ENCODE data around the gene DDA1. TPM values are rescaled to one million over a fixed set of nuclear protein-coding genes. Genes with fewer than 3 reads are reported as not detected.
A peak's percentile ranks its signal among the peaks of the same experiment; 100 is the strongest.

Gene DDA1
- polyA plus RNA-seq, 1 experiment, result 38.7 TPM

DNA sequence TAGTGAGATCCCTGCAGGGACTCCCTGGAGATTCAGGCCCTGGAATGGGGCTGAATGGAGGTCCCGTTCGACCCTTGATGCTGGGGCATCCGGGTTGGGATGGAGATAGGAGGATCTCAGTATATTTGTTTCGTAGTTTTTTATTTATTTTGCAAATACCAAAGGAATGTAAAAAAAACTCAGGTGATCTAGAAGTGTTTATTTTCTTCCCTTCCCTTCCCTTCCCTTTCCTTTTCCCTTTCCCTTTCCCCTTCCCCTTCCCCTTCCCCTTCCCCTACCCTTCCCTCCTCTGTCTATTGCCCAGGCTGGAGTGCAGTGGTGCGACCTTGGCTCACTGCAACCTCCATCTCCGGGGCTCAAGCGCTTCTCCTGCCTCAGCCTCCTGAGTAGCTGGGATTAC lies 32.5 kb downstream of the DDA1 start:
- Histone ChIP-seq H3K27me3 (ENCODE audit: control insufficient read depth, insufficient read depth, low read length) (no peaks in the 10 kb centered on the region), H3K9me3 (ENCODE audit: control insufficient read depth, insufficient read depth, low read length) (no peaks in the 10 kb centered on the region), H3K27ac (ENCODE audit: low read depth, low read length) (no peak overlapping the region), H3K4me3 (ENCODE audit: low read depth, low read length) (no peak overlapping the region)
- no peak for DNase-seq (ENCODE audit: low read depth, low spot score)
- POLR2A ChIA-PET, result no interaction called here
- TF ChIP-seq, protein P1, sequence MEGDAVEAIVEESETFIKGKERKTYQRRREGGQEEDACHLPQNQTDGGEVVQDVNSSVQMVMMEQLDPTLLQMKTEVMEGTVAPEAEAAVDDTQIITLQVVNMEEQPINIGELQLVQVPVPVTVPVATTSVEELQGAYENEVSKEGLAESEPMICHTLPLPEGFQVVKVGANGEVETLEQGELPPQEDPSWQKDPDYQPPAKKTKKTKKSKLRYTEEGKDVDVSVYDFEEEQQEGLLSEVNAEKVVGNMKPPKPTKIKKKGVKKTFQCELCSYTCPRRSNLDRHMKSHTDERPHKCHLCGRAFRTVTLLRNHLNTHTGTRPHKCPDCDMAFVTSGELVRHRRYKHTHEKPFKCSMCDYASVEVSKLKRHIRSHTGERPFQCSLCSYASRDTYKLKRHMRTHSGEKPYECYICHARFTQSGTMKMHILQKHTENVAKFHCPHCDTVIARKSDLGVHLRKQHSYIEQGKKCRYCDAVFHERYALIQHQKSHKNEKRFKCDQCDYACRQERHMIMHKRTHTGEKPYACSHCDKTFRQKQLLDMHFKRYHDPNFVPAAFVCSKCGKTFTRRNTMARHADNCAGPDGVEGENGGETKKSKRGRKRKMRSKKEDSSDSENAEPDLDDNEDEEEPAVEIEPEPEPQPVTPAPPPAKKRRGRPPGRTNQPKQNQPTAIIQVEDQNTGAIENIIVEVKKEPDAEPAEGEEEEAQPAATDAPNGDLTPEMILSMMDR (IDR thresholded peaks at IDR 0.05; ENCODE audit: low read depth, low read length), result no peak
- CTCF ChIA-PET, result no interaction called here

DNA sequence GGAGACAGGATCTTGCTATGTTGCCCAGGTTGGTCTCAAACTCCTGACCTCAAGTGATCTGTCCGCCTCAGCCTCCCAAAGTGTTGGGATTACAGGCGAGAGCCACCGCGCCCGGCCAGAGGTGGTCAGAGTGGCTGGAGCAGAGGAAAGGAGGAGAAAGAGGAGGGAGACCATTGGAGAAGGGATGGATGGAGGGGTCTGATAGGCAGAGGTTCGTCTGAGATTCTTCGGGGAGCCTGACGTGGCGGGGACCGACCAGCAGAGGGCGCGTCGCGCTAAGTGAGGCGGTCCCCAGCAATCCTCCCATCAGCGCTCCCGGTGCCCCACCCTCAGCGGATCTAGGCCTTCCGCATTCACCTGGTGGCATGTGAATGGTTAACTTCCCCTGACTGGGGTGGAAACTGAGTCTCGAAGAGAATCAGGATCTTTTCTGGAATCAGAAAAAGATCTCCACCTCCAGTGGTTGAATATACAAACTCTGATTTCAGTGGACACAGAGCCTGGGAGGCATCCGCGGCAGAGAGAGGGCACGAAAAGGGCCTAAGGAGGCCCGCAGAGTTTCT lies 36.8 kb downstream of the DDA1 start:
- ChIA-PET CTCF (interaction anchor here (0.7 to 5.6 kb wide), 8 partner anchors 11 to 513 kb away, joined by 3 to 87 read pairs (median 4); partner anchors contain the start of genes DDA1 and RPL18A), POLR2A (no interaction called here)
- Histone ChIP-seq H3K9me3 (ENCODE audit: control insufficient read depth, insufficient read depth, low read length) (no peaks in the 10 kb centered on the region), H3K27ac (ENCODE audit: low read depth, low read length) (no peak overlapping the region), H3K4me3 (ENCODE audit: low read depth, low read length) (no peak overlapping the region), H3K27me3 (ENCODE audit: control insufficient read depth, insufficient read depth, low read length) (peaks cover 3% of the 10 kb centered on the region)
- no peak for DNase-seq (ENCODE audit: low read depth, low spot score)
- TF ChIP-seq, protein P1 (IDR thresholded peaks at IDR 0.05; ENCODE audit: low read depth, low read length), result peak; percentile 89

DNA sequence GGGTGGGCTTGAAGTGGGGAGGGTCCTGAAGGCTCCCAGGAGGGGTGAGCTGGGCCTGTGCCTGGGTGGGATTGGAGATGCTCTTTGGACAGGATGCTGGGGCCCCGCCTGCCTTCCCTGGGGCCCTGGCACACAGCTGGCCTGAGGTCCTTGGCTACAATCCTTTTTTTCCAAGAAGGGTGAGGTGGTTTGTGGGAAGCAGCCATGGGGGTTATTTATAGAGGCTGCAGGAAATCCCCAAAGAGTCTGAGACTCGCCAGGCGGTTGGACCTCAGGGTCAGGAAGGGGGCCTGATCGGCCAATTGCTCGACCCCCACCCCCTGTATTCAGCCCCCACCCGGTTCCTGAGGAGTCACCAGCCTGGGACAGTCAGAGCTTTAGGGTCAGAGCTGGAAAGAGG lies 38.0 kb downstream of the DDA1 start:
- DNase-seq (ENCODE audit: low read depth, low spot score), result no peak
- ChIA-PET POLR2A (no interaction called here), CTCF (interaction anchor here (1.0 to 5.6 kb wide), 5 partner anchors 12 to 119 kb away, joined by 3 to 87 read pairs (median 3); partner anchors contain the start of gene MVB12A)
- Histone ChIP-seq H3K9me3 (ENCODE audit: control insufficient read depth, insufficient read depth, low read length) (no peaks in the 10 kb centered on the region; the same call in 1 of the 2 replicates), H3K27me3 (ENCODE audit: control insufficient read depth, insufficient read depth, low read length) (peaks cover 8% of the 10 kb centered on the region), H3K27ac (ENCODE audit: low read depth, low read length) (peak overlapping the region; percentile 2), H3K4me3 (ENCODE audit: low read depth, low read length) (no peak overlapping the region)
- TF ChIP-seq, protein P1 (IDR thresholded peaks at IDR 0.05; ENCODE audit: low read depth, low read length), result no peak

DNA sequence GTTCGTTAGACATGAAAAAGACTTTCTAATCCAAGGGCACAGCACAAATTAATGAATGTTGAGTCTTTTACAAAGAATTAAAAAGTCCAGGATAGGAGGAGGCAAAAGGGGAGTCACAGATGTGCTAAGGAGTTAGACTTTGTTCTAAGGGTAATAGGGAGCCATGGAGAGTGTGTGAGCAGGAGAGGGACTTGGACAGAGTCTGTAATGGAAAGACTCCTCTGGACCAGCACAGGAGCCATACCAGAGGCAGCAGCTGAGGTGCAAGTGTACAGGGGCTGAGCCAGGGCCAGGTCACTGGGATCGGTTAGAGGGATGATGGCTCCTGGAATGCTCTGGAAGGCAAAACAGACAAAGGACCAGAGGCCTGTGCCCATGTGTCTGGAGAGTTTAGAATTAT lies 38.5 kb downstream of the DDA1 start:
- POLR2A ChIA-PET, result no interaction called here
- peaks cover 8% of the 10 kb centered on the region for H3K27me3 ChIP-seq (ENCODE audit: control insufficient read depth, insufficient read depth, low read length)
- CTCF ChIA-PET, result interaction anchor here (1.0 to 5.6 kb wide), 4 partner anchors 11 to 119 kb away, joined by 3 to 87 read pairs (median 4); no protein-coding TSS in a partner anchor
- no peak overlapping the region for H3K27ac ChIP-seq (ENCODE audit: low read depth, low read length)
- no peak overlapping the region for H3K4me3 ChIP-seq (ENCODE audit: low read depth, low read length)
- TF ChIP-seq, protein P1 (IDR thresholded peaks at IDR 0.05; ENCODE audit: low read depth, low read length), result no peak
- no peak for DNase-seq (ENCODE audit: low read depth, low spot score)
- no peaks in the 10 kb centered on the region; the same call in 1 of the 2 replicates for H3K9me3 ChIP-seq (ENCODE audit: control insufficient read depth, insufficient read depth, low read length)

DNA sequence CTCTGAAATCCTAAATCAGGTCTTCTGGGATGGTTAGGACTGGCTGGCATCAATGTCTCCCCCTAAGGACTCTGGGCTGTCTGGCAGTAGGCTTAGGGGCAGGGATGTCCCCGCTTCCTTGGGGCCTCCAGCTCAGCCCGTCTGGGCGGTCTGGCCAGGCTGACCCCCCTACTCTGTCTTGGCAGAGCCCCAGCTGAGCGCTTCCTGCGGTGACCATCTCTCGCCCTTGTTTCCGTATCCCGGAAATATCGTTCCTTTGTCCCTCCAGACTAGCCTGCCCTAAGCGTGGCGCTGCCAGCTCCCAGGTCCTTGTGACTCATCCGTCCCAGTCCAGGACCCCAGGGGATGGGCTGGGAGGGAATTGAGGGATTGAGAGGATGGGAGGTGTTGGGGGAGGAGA lies 39.3 kb downstream of the DDA1 start:
- no peak for DNase-seq (ENCODE audit: low read depth, low spot score)
- Histone ChIP-seq H3K27me3 (ENCODE audit: control insufficient read depth, insufficient read depth, low read length) (peaks cover 8% of the 10 kb centered on the region), H3K27ac (ENCODE audit: low read depth, low read length) (no peak overlapping the region), H3K9me3 (ENCODE audit: control insufficient read depth, insufficient read depth, low read length) (no peaks in the 10 kb centered on the region; the same call in 1 of the 2 replicates), H3K4me3 (ENCODE audit: low read depth, low read length) (peak overlapping the region; percentile 22; the same call in 1 of the 2 replicates)
- TF ChIP-seq, protein P1 (IDR thresholded peaks at IDR 0.05; ENCODE audit: low read depth, low read length), result no peak
- ChIA-PET POLR2A (no interaction called here), CTCF (interaction anchor here (5.6 kb wide), 1 partner anchor 39 kb away, joined by 87 read pairs; no protein-coding TSS in a partner anchor)
